ENCODE results near the gene ITPR2.

DNA sequence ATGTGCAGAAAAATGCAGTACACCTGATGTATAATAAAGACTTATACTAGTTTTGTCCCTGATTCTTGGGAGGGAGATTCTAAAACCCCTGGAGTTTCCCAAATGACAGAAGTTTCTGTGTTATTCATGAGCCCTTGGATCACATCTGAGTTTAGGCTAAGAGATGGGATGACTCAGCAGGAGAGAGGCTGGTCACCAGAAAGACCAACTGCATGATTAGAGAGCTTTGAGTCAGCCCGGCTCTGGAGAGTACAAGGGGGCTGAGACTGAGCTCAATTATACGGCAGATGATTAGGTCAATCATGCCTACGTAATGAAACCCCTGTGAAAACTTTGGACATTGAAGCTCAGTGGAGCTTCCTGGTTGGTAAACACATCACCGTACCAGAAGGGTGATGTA is 463.4 kb downstream of the ITPR2 start:
- TF ChIP-seq CTCF (IDR thresholded peaks at IDR 0.05; ENCODE audit: low read length), result no peak
- no peak for TF ChIP-seq EZH2phosphoT487 (IDR thresholded peaks at IDR 0.05; ENCODE audit: low read length)

Data from MM.1S (cell line).